Right cardiac atrium (tissue), 5 donors: ENCODE data around the gene MOB3B. TPM values are rescaled to one million over a fixed set of nuclear protein-coding genes. Genes with fewer than 3 reads are reported as not detected.

Experiments
- ATAC-seq, 2 donors: fragments of 200-7000 bp; cut with Tn5 transposase; one replicate each; pipeline versions ENCODE4 v1.8.0 to v1.9.1; 2020; ENCODE audit warnings: moderate library complexity in 2 of 2, mild to moderate bottlenecking in 1 of 2
- DNase-seq, 3 donors: peaks; one replicate each; pipeline ENCODE4 v3.0.0-alpha.2; 2020
- H3K27ac ChIP-seq: one replicate; pipeline ENCODE4 v1.5.1; 2013; ENCODE audit warnings: mild to moderate bottlenecking, low read length, control low read depth, moderate library complexity
- H3K27me3 ChIP-seq: one replicate; pipeline ENCODE4 v1.6.1; 2013; ENCODE audit not compliant: control insufficient read depth, insufficient read depth
- H3K4me1 ChIP-seq: one replicate; pipeline ENCODE4 v1.6.1; 2013; ENCODE audit warnings: low read length; ENCODE audit not compliant: control insufficient read depth, insufficient read depth
- H3K4me3 ChIP-seq: one replicate; pipeline ENCODE4 v1.5.1; 2013; ENCODE audit warnings: low read length, control low read depth
- H3K9me3 ChIP-seq: one replicate; pipeline ENCODE4 v1.6.1; 2013; ENCODE audit warnings: low read length; ENCODE audit not compliant: control insufficient read depth
- WGBS: extraction: QIAGEN DNeasy Blood & Tissue Kit; methylation state at CpG from one replicate; pipeline ENCODE4 v1.1.7; 2013; 5-methylcytosine and 5-hydroxymethylcytosine counted together
- intact Hi-C, 4 donors: fragments of 100-400 bp; cut with DNase I; formaldehyde crosslinking; loops; one replicate each; pipeline versions ENCODE4 v1.11.0 to v1.14.0; 2022 to 2023
- polyA plus RNA-seq: library from polyadenylated mRNA; stranded (reverse); fragments of 200-250 nt; gene quantifications from one replicate; pipeline ENCODE4 v1.2.3, GENCODE V29; 2013
- total RNA-seq, 4 donors: library from RNA; stranded (reverse); fragmentation: NEBNext Ultra II Directional; extraction: Animal tissue kit (Norgen Biotek cat#: 25700); gene quantifications; one replicate each; pipeline ENCODE4 v1.2.1, GENCODE V29; 2021
- donor health status: healthy with polysubstance abuse.
- donor health status: DM: no; HTN: yes; CAD: no.
- donor health status: DM: no; HTN: no; CAD: no.
- donor health status: DM: no; HTN: yes; CAD: no; lungs with severe emphysema.
- donor health status: DM: yes; HTN: yes; CAD: no.

MOB3B gene
- total and polyA plus RNA-seq, 5 donors: 1.1 to 2.2 (median 2.0) TPM

GRCh38 chr9:27400334-27400880, 129.2 kb downstream of the MOB3B start:
- peaks cover 2% of the 10 kb centered on the region for H3K4me1 ChIP-seq
- no peak for ATAC-seq
- no peaks in the 10 kb centered on the region for H3K27me3 ChIP-seq
- H3K9me3 ChIP-seq: no peaks in the 10 kb centered on the region
- intact Hi-C loops: loop anchor here in 1 of 4 donors (10.0 kb wide), 1 partner anchor 54 kb away; no protein-coding TSS in a partner anchor
- H3K27ac ChIP-seq: no peak overlapping the region
- no peak for DNase-seq
- WGBS: 92% methylated on average over 3 of the region's 3 CpGs
- H3K4me3 ChIP-seq: no peak overlapping the region

DNA sequence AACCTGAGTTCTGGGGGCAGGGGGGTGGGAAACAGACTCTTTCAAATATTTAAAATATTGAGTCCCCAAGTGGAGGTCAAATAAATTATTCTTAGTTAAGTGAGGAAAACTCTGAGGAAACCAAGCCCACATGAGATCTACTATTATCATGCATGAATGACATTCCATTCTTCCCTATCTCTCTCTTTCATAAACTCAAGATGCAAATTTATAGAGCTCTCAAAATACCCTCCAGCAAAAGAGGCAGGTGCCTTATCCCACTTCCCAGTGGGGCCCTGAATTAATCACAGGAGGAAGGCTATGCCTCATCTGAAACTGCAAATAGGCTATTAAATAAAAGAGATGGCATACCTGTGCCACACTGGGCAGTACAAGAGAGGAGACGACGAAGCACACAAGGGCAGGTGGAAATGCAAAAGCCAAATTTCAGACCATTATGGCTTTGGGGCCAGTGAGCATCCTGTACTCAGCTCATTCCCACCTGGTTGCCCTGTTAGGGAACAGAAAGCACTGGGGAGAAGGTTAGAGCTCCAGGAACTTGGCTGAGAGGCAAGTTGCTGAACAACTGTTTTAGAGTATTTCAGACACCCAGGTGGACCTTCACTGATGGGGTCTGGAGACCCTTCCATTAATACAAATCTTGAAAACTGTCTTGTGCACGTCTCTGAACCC, 130.5 kb downstream of the MOB3B start:
- 88% methylated on average over 3 of the region's 3 CpGs for WGBS

GRCh38 chr9:27396495-27396894, 133.1 kb downstream of the MOB3B start:
- Histone ChIP-seq H3K4me1 (no peaks in the 10 kb centered on the region), H3K27ac (no peak overlapping the region), H3K9me3 (no peaks in the 10 kb centered on the region), H3K27me3 (no peaks in the 10 kb centered on the region), H3K4me3 (no peak overlapping the region)
- WGBS: 92% methylated on average over 2 of the region's 2 CpGs
- intact Hi-C loops: no loop called here
- DNase-seq (no peak), ATAC-seq (no peak)

More for the DNA sequence above, 130.5 kb downstream of the MOB3B start:
- intact Hi-C loops: no loop called here
- Histone ChIP-seq H3K27ac (no peak overlapping the region), H3K4me1 (peaks cover 2% of the 10 kb centered on the region), H3K4me3 (no peak overlapping the region), H3K9me3 (no peaks in the 10 kb centered on the region), H3K27me3 (no peaks in the 10 kb centered on the region)
- ATAC-seq (no peak), DNase-seq (no peak)

GRCh38 chr9:27395484-27395921, 134.1 kb downstream of the MOB3B start:
- intact Hi-C loops: no loop called here
- ATAC-seq (peak; percentile 21 to 27), DNase-seq (no peak)
- Histone ChIP-seq H3K9me3 (no peaks in the 10 kb centered on the region), H3K27ac (no peak overlapping the region), H3K4me1 (no peaks in the 10 kb centered on the region), H3K27me3 (no peaks in the 10 kb centered on the region), H3K4me3 (no peak overlapping the region)
- whole genome bisulfite sequencing: 58% methylated on average over 4 of the region's 4 CpGs

GRCh38 chr9:27394826-27395201, 134.8 kb downstream of the MOB3B start:
- Histone ChIP-seq H3K4me3 (no peak overlapping the region), H3K9me3 (no peaks in the 10 kb centered on the region), H3K27me3 (no peaks in the 10 kb centered on the region), H3K27ac (no peak overlapping the region), H3K4me1 (no peaks in the 10 kb centered on the region)
- intact Hi-C loops: no loop called here
- no peak for DNase-seq
- no peak for ATAC-seq
- 85% methylated on average over 3 of the region's 3 CpGs for WGBS

- WGBS: 34% methylated on average over 4 of the region's 4 CpGs
- intact Hi-C loops: no loop called here
- ATAC-seq: peak; percentile 94 to 98
These were observed 135.3 kb downstream of the MOB3B start for GRCh38 chr9:27394154-27394825.

GRCh38 chr9:27393054-27393846, 136.4 kb downstream of the MOB3B start:
- 93% methylated on average over 6 of the region's 6 CpGs for WGBS
- Histone ChIP-seq H3K27me3 (no peaks in the 10 kb centered on the region), H3K4me1 (no peaks in the 10 kb centered on the region), H3K27ac (no peak overlapping the region), H3K4me3 (no peak overlapping the region), H3K9me3 (no peaks in the 10 kb centered on the region)
- no peak for DNase-seq
- no peak for ATAC-seq
- intact Hi-C loops: no loop called here

More at GRCh38 chr9:27394154-27394825, 135.3 kb downstream of the MOB3B start:
- Histone ChIP-seq H3K9me3 (no peaks in the 10 kb centered on the region), H3K27me3 (no peaks in the 10 kb centered on the region), H3K4me1 (no peaks in the 10 kb centered on the region), H3K27ac (no peak overlapping the region), H3K4me3 (no peak overlapping the region)
- no peak for DNase-seq

DNA sequence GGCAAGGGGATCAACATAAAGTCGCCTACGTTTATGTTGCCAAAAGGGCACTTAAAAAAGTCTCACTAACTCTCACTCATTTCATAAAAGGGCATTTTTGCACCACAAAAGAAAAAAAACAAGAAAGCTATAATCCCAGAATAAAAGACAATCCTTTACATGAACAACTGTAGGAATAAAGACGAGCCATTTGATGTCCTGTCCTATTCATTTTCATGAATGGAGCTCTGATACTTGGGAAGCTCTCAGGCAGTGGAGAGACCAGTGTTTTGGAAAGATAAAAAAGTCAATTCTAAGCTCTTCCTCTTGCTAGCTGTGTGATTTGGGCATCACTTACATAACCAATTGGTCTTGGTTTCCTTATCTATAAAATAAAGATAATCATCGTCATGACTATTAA, 137.2 kb downstream of the MOB3B start:
- Histone ChIP-seq H3K27me3 (no peaks in the 10 kb centered on the region), H3K27ac (no peak overlapping the region), H3K9me3 (no peaks in the 10 kb centered on the region), H3K4me1 (no peaks in the 10 kb centered on the region), H3K4me3 (no peak overlapping the region)
- intact Hi-C loops: no loop called here
- no peak for DNase-seq
- WGBS: 94% methylated on average over 4 of the region's 4 CpGs
- ATAC-seq: no peak

DNA sequence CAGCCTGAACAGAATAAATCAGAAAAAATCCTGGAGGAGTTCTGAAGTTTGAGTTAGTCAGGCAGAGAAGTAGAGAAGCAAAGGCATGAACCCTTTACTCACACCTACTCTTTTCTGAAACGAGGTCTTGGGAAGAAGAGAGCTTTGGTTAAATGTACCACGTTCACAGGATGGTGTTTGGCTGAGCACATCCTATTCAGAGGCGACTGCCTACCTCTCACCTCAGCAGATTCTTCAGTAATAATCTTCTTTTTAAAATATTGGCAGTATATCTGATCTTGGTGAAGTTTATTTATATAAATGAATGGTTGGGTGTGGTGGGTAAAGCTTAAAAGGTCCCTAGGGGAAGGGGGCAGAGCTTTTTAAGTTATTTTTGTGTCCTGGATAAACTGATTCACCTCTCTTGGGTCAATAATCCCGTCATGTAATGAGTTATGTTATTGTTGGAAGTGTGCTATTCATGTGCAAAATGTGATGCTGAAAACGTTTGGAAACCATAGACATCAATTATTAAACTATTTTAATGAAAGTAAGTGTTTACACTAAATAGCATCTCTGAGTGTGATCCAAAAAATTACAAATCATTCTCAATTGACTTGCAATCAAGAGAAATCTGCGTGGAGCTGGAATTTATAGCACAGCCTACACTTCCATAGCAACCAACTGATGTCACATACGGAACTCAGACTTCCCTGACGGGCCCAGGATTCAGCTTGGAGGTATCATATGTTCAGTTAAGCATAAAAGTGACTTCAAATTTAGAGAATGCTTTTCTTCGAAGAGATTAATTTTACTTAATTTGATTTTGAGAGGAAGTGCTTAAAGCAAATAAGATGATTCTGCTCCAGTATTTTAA, 138.3 kb downstream of the MOB3B start:
- 79% methylated on average over 9 of the region's 9 CpGs for WGBS
- Histone ChIP-seq H3K27ac (no peak overlapping the region), H3K27me3 (no peaks in the 10 kb centered on the region), H3K4me1 (no peaks in the 10 kb centered on the region), H3K4me3 (no peak overlapping the region), H3K9me3 (no peaks in the 10 kb centered on the region)
- ATAC-seq: no peak
- intact Hi-C loops: no loop called here
- no peak for DNase-seq

- Histone ChIP-seq H3K27me3 (no peaks in the 10 kb centered on the region), H3K4me3 (no peak overlapping the region), H3K4me1 (no peaks in the 10 kb centered on the region), H3K9me3 (no peaks in the 10 kb centered on the region), H3K27ac (no peak overlapping the region)
- intact Hi-C loops: loop anchor here in 1 of 4 donors (5.0 kb wide), 1 partner anchor 119 kb away; no protein-coding TSS in a partner anchor
- ATAC-seq (no peak), DNase-seq (no peak)
- 94% methylated on average over 2 of the region's 2 CpGs for WGBS
These were observed 141.5 kb downstream of the MOB3B start for GRCh38 chr9:27388150-27388549.
